Ascending aorta (tissue), 2 donors: Measurements from ENCODE around the gene VWA8. TPM values are rescaled to one million over a fixed set of nuclear protein-coding genes. Genes with fewer than 3 reads are reported as not detected.
"Not testable (repeated sequence)": the region's sequence is repeated elsewhere in the genome, so short reads cannot be mapped to it uniquely, and the experiment has no call there.

Experiments
- DNase-seq, 2 donors: peaks; one replicate each; pipeline ENCODE4 v3.0.0-alpha.2; 2019; ENCODE audit warnings: low spot score in 2 of 2
- H3K27ac ChIP-seq, 2 donors: fragments of 200-600 bp; sonication (generic); one replicate each; pipeline ENCODE4 v1.5.1; 2016 to 2017; ENCODE audit warnings: mild to moderate bottlenecking in 1 of 2
- H3K27me3 ChIP-seq: fragments of 200-600 bp; sonication (generic); one replicate; pipeline ENCODE4 v1.5.1; 2017
- H3K36me3 ChIP-seq, 2 donors: fragments of 200-600 bp; sonication (generic); one replicate each; pipeline ENCODE4 v1.5.1; 2016
- H3K4me1 ChIP-seq, 2 donors: fragments of 200-600 bp; sonication (generic); one replicate each; pipeline ENCODE4 v1.5.1; 2016 to 2017; ENCODE audit warnings: mild to moderate bottlenecking in 1 of 2
- H3K4me3 ChIP-seq, 2 donors: fragments of 200-600 bp; sonication (generic); one replicate each; pipeline ENCODE4 v1.5.1; 2016 to 2017; ENCODE audit warnings: mild to moderate bottlenecking in 1 of 2
- H3K9me3 ChIP-seq, 2 donors: fragments of 200-600 bp; sonication (generic); one replicate each; pipeline ENCODE4 v1.5.1; 2016
- intact Hi-C: fragments of 100-400 bp; cut with DNase I; formaldehyde crosslinking; loops from one replicate; pipeline ENCODE4 v1.15.1; 2023
- total RNA-seq: library from RNA; depleted of rRNA; stranded (reverse); fragments of >200 nt; gene quantifications from one replicate; pipeline ENCODE4 v1.1.0, GENCODE V29; 2016
- TF ChIP-seq, protein P1 (sequence below), 3 experiments: fragments of 200-600 bp in 2 of 3; fragments of 450-650 bp in 1 of 3; sonication (generic) in 2 of 3; IDR thresholded peaks; one replicate each; pipeline ENCODE4 v1.5.1; 2016 to 2019; ENCODE audit warnings: antibody characterized with exemption in 3 of 3, mild to moderate bottlenecking in 1 of 3, moderate library complexity in 1 of 3

Gene VWA8
- total RNA-seq, 1 donor from 2014 or later: 10.4 TPM

DNA sequence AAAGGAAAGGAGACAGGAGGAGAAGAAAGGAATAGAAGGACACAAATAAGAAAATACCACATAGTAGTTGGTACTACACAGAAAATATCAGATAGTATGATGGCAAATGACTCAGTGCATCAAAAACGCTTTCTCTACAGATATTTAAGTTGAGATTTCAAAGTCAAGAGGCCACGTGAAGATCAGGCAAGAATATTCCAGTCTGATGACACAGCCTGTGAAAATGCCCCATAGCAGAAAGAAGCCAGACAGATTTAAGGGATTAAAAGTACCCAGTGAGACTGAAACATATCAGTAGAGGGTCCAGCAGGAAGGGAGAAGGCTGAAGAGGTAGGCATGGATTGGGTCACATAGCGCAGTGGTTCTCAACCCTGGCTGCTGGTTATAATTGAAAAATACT is 113.7 kb downstream of the VWA8 start:
- no peak overlapping the region for H3K4me3 ChIP-seq
- intact Hi-C loops: no loop called here
- H3K9me3 ChIP-seq: no peaks in the 10 kb centered on the region
- no peaks in the 10 kb centered on the region for H3K27me3 ChIP-seq
- H3K27ac ChIP-seq: no peak overlapping the region
- no peaks in the 10 kb centered on the region for H3K36me3 ChIP-seq
- H3K4me1 ChIP-seq: peaks cover 0 to 6% of the 10 kb centered on the region in 2 donors
- no peak for DNase-seq
- TF ChIP-seq, protein P1, sequence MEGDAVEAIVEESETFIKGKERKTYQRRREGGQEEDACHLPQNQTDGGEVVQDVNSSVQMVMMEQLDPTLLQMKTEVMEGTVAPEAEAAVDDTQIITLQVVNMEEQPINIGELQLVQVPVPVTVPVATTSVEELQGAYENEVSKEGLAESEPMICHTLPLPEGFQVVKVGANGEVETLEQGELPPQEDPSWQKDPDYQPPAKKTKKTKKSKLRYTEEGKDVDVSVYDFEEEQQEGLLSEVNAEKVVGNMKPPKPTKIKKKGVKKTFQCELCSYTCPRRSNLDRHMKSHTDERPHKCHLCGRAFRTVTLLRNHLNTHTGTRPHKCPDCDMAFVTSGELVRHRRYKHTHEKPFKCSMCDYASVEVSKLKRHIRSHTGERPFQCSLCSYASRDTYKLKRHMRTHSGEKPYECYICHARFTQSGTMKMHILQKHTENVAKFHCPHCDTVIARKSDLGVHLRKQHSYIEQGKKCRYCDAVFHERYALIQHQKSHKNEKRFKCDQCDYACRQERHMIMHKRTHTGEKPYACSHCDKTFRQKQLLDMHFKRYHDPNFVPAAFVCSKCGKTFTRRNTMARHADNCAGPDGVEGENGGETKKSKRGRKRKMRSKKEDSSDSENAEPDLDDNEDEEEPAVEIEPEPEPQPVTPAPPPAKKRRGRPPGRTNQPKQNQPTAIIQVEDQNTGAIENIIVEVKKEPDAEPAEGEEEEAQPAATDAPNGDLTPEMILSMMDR (IDR thresholded peaks at IDR 0.05): no peak

DNA sequence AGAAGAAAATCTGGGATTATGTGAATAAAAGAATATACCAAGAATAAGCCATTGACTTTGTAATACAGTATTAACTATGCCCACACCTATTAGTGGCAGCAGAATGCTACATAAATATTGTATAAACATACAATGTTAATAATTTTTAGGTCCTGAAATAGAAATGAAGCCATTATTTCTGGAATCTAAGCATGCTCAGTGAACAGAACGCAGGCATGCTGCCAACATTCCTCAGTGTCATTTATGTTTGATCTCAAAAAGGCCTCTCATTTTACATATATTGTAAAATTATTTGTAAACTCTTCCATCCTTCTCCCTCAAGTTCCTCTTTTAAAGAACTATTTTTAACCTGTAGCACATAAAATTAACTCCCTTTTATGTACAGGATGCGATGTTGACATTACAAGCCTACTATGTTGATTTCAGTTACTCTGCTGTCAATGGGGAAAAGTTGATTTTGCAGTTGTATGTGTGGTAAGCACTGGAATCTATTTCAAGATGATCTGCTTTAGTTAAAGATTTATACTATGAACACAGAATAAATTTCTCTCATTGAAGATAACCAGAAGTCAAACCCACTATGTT is 118.8 kb downstream of the VWA8 start:
- no peaks in the 10 kb centered on the region for H3K27me3 ChIP-seq
- H3K9me3 ChIP-seq: no peaks in the 10 kb centered on the region
- no peaks in the 10 kb centered on the region for H3K36me3 ChIP-seq
- peaks cover 0 to 7% of the 10 kb centered on the region in 2 donors for H3K4me1 ChIP-seq
- no peak overlapping the region for H3K27ac ChIP-seq
- intact Hi-C loops: no loop called here
- no peak for DNase-seq
- TF ChIP-seq, protein P1 (IDR thresholded peaks at IDR 0.05): no peak
- H3K4me3 ChIP-seq: no peak overlapping the region

DNA sequence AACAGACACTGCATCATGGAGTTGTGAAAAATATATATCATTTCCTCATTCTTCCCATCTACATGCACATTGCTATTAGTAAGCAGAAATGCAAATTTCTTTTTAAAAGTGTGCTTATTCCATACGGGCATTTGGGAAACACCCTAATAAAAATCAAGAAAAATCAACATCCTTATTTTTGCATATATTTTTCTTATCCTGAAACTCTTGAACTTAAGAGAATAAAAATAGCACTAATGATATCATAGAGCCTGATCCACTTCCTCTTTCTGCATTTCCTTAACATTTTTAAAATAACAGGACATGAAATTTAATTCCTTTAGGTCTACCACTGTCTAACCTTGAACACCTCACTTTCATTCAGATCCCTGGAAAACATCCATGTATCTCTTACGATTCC is 123.3 kb downstream of the VWA8 start:
- TF ChIP-seq, protein P1 (IDR thresholded peaks at IDR 0.05): no peak
- Histone ChIP-seq H3K27me3 (no peaks in the 10 kb centered on the region), H3K36me3 (peaks cover 0 to 6% of the 10 kb centered on the region in 2 donors), H3K4me3 (no peak overlapping the region), H3K27ac (no peak overlapping the region), H3K9me3 (no peaks in the 10 kb centered on the region), H3K4me1 (peaks cover 0 to 9% of the 10 kb centered on the region in 2 donors)
- DNase-seq: no peak
- intact Hi-C loops: no loop called here

DNA sequence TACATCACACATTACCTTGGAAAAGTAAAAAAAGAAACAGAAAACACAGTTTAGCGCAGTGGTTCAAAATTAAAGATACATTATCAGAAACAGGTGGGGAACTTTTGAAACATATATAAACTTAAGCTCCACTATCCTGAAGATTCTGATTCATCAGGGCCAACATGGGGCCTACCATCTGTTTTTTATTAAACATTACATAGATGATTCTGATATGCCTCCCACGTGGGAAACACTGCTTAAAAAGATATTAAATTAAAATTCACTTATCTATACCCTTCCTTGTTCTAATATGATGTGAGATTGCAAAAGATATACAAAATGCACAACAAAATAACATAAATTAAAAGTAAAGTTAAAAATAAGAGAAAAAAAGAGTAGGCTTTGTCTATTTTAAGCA is 125.0 kb downstream of the VWA8 start:
- TF ChIP-seq, protein P1 (IDR thresholded peaks at IDR 0.05): no peak
- DNase-seq: no peak
- Histone ChIP-seq H3K9me3 (no peaks in the 10 kb centered on the region), H3K27me3 (no peaks in the 10 kb centered on the region), H3K27ac (no peak overlapping the region), H3K4me3 (no peak overlapping the region), H3K36me3 (peaks cover 0 to 6% of the 10 kb centered on the region in 2 donors), H3K4me1 (peaks cover 0 to 9% of the 10 kb centered on the region in 2 donors)
- intact Hi-C loops: no loop called here

DNA sequence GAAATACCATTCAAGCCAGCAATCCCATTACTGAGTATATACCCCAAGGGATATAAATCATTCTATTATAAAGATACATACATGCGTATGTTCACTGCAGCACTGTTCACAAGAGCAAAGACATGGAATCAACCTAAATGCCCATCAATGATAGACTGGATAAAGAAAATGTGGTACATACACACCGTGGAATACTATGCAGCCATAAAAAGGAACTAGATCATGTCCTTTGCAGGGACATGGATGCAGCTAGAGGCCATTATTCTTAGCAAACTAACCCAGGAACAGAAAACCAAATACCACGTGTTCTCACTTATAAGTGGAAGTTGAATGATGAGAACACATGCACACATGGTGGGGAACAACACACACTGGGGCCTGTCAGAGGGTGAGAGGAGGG is 126.2 kb downstream of the VWA8 start:
- intact Hi-C loops: not testable (repeated sequence)

DNA sequence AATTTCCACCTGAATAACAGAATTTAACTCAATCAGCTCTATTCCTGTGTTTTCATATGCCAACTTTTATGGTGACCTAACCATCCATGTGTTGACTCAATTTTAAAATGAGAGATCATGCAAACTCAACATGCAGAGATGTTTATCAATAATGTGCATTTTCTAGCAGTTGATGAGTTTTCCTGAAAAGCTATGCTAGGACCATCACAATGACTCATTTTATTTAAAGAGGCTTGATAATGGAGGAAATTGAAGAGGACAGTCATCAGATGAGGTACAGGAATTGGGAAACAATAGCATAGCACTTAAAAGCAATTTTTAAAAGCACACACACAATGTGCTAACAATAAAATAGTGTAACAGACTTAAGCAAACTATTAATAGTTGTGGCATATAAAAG is 127.1 kb downstream of the VWA8 start:
- TF ChIP-seq, protein P1 (IDR thresholded peaks at IDR 0.05): no peak
- DNase-seq: no peak
- Histone ChIP-seq H3K4me3 (no peak overlapping the region), H3K27me3 (no peaks in the 10 kb centered on the region), H3K27ac (no peak overlapping the region), H3K9me3 (no peaks in the 10 kb centered on the region), H3K36me3 (peaks cover 0 to 6% of the 10 kb centered on the region in 2 donors), H3K4me1 (peaks cover 0 to 9% of the 10 kb centered on the region in 2 donors)
- intact Hi-C loops: no loop called here

More for the DNA sequence above, 126.2 kb downstream of the VWA8 start:
- not testable (repeated sequence) for H3K27me3 ChIP-seq, H3K9me3 ChIP-seq, H3K36me3 ChIP-seq, H3K4me1 ChIP-seq, DNase-seq, H3K4me3 ChIP-seq, H3K27ac ChIP-seq
